H4 (cell line): Measurements from ENCODE around the gene JMJD4. TPM values are rescaled to one million over a fixed set of nuclear protein-coding genes. Genes with fewer than 3 reads are reported as not detected.
A peak's percentile ranks its signal among the peaks of the same experiment; 100 is the strongest.

ENCODE experiments used
- DNase-seq: peaks from one replicate; pipeline ENCODE4 v3.0.0-alpha.2; 2015; ENCODE audit warnings: low spot score
- total RNA-seq: library from RNA; depleted of rRNA; stranded (reverse); fragments of >200 nt; shearing (Covaris generic); gene quantifications from 2 replicates; pipeline ENCODE4 v1.2.3, GENCODE V29; 2014; rRNA removed

JMJD4 gene
- total RNA-seq, result 15.1 and 19.7 TPM in 2 replicates

- peak; percentile 83 for DNase-seq
Measured at GRCh38 chr1:227734856-227735538, at the start of gene JMJD4, which contains the start of gene SNAP47. Gene JMJD4, minus strand, starts transcription at chr1:227735302. Its CDS starts 29 bp downstream, at chr1:227735273. Gene SNAP47, plus strand, starts transcription at chr1:227735435. Its CDS starts 12,302 bp downstream, at chr1:227747737.

- no peak for DNase-seq
Measured at GRCh38 chr1:227782226-227782625, 47.1 kb upstream of the JMJD4 start.

GRCh38 chr1:227781314-227781930 lies 46.3 kb upstream of the JMJD4 start:
- DNase-seq, result no peak

- no peak for DNase-seq
Measured at GRCh38 chr1:227780101-227781044, 45.3 kb upstream of the JMJD4 start.

GRCh38 chr1:227779685-227780084 lies 44.6 kb upstream of the JMJD4 start:
- no peak for DNase-seq

GRCh38 chr1:227779021-227779441 lies 43.9 kb upstream of the JMJD4 start:
- DNase-seq, result no peak

- DNase-seq, result no peak
Measured at GRCh38 chr1:227778401-227778947, 43.4 kb upstream of the JMJD4 start.

- no peak for DNase-seq
Measured at GRCh38 chr1:227777646-227778045, 42.5 kb upstream of the JMJD4 start.

GRCh38 chr1:227777156-227777555 lies 42.1 kb upstream of the JMJD4 start:
- no peak for DNase-seq

- no peak for DNase-seq
Measured at GRCh38 chr1:227776331-227776771, 41.2 kb upstream of the JMJD4 start.

GRCh38 chr1:227775841-227776240 lies 40.7 kb upstream of the JMJD4 start:
- DNase-seq, result no peak

GRCh38 chr1:227774821-227775661 lies 39.9 kb upstream of the JMJD4 start:
- DNase-seq, result no peak

- DNase-seq, result no peak
Measured at GRCh38 chr1:227774051-227774731, 39.1 kb upstream of the JMJD4 start.

GRCh38 chr1:227773558-227773957 lies 38.5 kb upstream of the JMJD4 start:
- no peak for DNase-seq

GRCh38 chr1:227771771-227772170 lies 36.7 kb upstream of the JMJD4 start:
- DNase-seq, result no peak

GRCh38 chr1:227771326-227771725 lies 36.2 kb upstream of the JMJD4 start:
- DNase-seq, result no peak

GRCh38 chr1:227770812-227771211 lies 35.7 kb upstream of the JMJD4 start:
- no peak for DNase-seq

GRCh38 chr1:227769936-227770494 lies 34.9 kb upstream of the JMJD4 start:
- DNase-seq, result no peak

- no peak for DNase-seq
Measured at GRCh38 chr1:227769047-227769935, 34.2 kb upstream of the JMJD4 start.
